PC-3 (cell line): ENCODE measurements around the gene KMT2C.

ENCODE experiments used
- CTCF ChIP-seq: fragments of 300-600 bp; sonication (generic); conservative IDR thresholded peaks from 2 replicates; pipeline ENCODE4 v1.5.1; 2017; ENCODE audit warnings: antibody characterized with exemption, low read depth, mild to moderate bottlenecking, low read length
- EZH2 ChIP-seq: fragments of 300-600 bp; sonication (generic); IDR thresholded peaks from one replicate; pipeline ENCODE4 v1.6.1; 2017; ENCODE audit warnings: antibody characterized with exemption, mild to moderate bottlenecking, low read length; ENCODE audit not compliant: unreplicated experiment
- EZH2phosphoT487 ChIP-seq: fragments of 300-600 bp; sonication (generic); IDR thresholded peaks from 2 replicates; pipeline ENCODE4 v1.6.1; 2018; ENCODE audit warnings: mild to moderate bottlenecking, antibody characterized with exemption, low read length, borderline replicate concordance

- no peak for TF ChIP-seq CTCF
- no peak for TF ChIP-seq EZH2phosphoT487
- TF ChIP-seq EZH2 = no peak
These were observed 273.5 kb downstream of the KMT2C start for GRCh38 chr7:152162287-152162686.
